Endothelial cell of umbilical vein (primary cell): ENCODE measurements around the gene ZNF697. TPM values are rescaled to one million over a fixed set of nuclear protein-coding genes. Genes with fewer than 3 reads are reported as not detected.

Experiments used
- BruUV-seq: library from RNA; stranded (reverse); fragments of 400-500 nt; replicated peaks from 2 replicates; lab custom pipeline; 2021; lab: Mats Ljungman, UMichigan
- CTCF ChIA-PET: fragments of 300-600, 350-600 bp; sonication (Branson Sonifier 250); formaldehyde crosslinking; loops from one replicate; lab custom pipeline; 2021; ENCODE audit warnings: antibody characterized with exemption, inconsistent platforms; lab: Charles Lee
- POLR2A ChIA-PET: fragments of 300-600, 350-600 bp; sonication (Branson Sonifier 250); formaldehyde crosslinking; loops from one replicate; lab custom pipeline; 2021; ENCODE audit warnings: antibody characterized with exemption, inconsistent platforms; lab: Charles Lee
- DNase-seq: peaks from one replicate; pipeline ENCODE4 v3.0.0-alpha.2; 2011; ENCODE audit warnings: low read depth, low spot score
- FAIRE-seq: peaks from 2 replicates; lab custom pipeline; 2011; peaks lifted over from hg19 to GRCh38; lab: Jason Lieb, UNC
- H2AFZ ChIP-seq: 2 replicates; pipeline ENCODE4 v1.6.0; 2012; ENCODE audit warnings: low read depth, low read length, control low read depth, inconsistent platforms
- H3K27ac ChIP-seq: 2 replicates; pipeline ENCODE4 v1.5.1; 2011; ENCODE audit warnings: low read depth, mild to moderate bottlenecking, control low read depth, low read length, moderate library complexity; ENCODE audit not compliant: insufficient read depth
- H3K27me3 ChIP-seq, 2 experiments: 2 replicates each; pipeline versions ENCODE4 v1.6.0 to v1.6.1; 2011; ENCODE audit warnings: low read length in 2 of 2, mixed read lengths in 1 of 2; ENCODE audit not compliant: control insufficient read depth in 2 of 2, insufficient read depth in 2 of 2
- H3K36me3 ChIP-seq, 2 experiments: 2 replicates in 1 of 2; 3 replicates in 1 of 2; pipeline ENCODE4 v1.5.1; 2011; ENCODE audit warnings: low read length in 2 of 2, mild to moderate bottlenecking in 1 of 2, moderate library complexity in 1 of 2; ENCODE audit not compliant: control insufficient read depth in 2 of 2, insufficient read depth in 2 of 2; ENCODE audit errors: extremely low read depth in 1 of 2
- H3K4me1 ChIP-seq: 3 replicates; pipeline ENCODE4 v1.5.1; 2011; ENCODE audit warnings: mild to moderate bottlenecking, low read length; ENCODE audit not compliant: control insufficient read depth, insufficient read depth; ENCODE audit errors: extremely low read depth
- H3K4me2 ChIP-seq: 2 replicates; pipeline ENCODE4 v1.6.1; 2011; ENCODE audit warnings: low read length, control low read depth, mixed read lengths; ENCODE audit not compliant: insufficient read depth
- H3K4me3 ChIP-seq, 3 experiments: fragments of 200-600 bp in 1 of 3; sonication (generic), shearing (Covaris generic) in 1 of 3; replicated peaks in 1 of 3; 2 replicates each; pipeline ENCODE4 v1.5.1; 2011 to 2016; ENCODE audit warnings: control low read depth in 3 of 3, low read length in 3 of 3, mild to moderate bottlenecking in 2 of 3, inconsistent platforms in 1 of 3, low read depth in 1 of 3, moderate library complexity in 1 of 3; ENCODE audit not compliant: insufficient read depth in 1 of 3
- H3K79me2 ChIP-seq: 2 replicates; pipeline ENCODE4 v1.6.0; 2012; ENCODE audit warnings: low read length, inconsistent platforms; ENCODE audit not compliant: control insufficient read depth, insufficient read depth
- H3K9ac ChIP-seq: replicated peaks from 2 replicates; pipeline ENCODE3; 2011; ENCODE audit warnings: low read length, control low read depth; ENCODE audit not compliant: insufficient read depth; ENCODE audit errors: extremely low read depth
- H3K9me1 ChIP-seq: replicated peaks from 3 replicates; pipeline ENCODE4 v1.6.0; 2011; ENCODE audit warnings: mild to moderate bottlenecking, low read length; ENCODE audit not compliant: control insufficient read depth, insufficient read depth; ENCODE audit errors: extremely low read depth
- H3K9me3 ChIP-seq: replicated peaks from 2 replicates; pipeline ENCODE4 v1.5.1; 2012; ENCODE audit warnings: low read length, inconsistent platforms; ENCODE audit not compliant: control insufficient read depth, insufficient read depth
- H4K20me1 ChIP-seq: replicated peaks from 2 replicates; pipeline ENCODE3; 2011; ENCODE audit warnings: mild to moderate bottlenecking, low read length; ENCODE audit not compliant: control insufficient read depth, insufficient read depth; ENCODE audit errors: extremely low read depth
- EZH2 ChIP-seq: IDR thresholded peaks from 2 replicates; pipeline ENCODE4 v1.6.1; 2012; ENCODE audit warnings: borderline replicate concordance, low read depth, mild to moderate bottlenecking, moderate library complexity, low read length, inconsistent platforms; ENCODE audit not compliant: severe bottlenecking
- FOS ChIP-seq: IDR thresholded peaks from 2 replicates; pipeline ENCODE4 v1.6.1; 2011; ENCODE audit warnings: mild to moderate bottlenecking, low read length, moderate library complexity, borderline replicate concordance; ENCODE audit not compliant: insufficient read depth
- GATA2 ChIP-seq: IDR thresholded peaks from 2 replicates; pipeline ENCODE4 v1.7.0; 2011; ENCODE audit warnings: low read depth, mild to moderate bottlenecking, moderate library complexity, mixed read lengths, low read length; ENCODE audit not compliant: insufficient read length, insufficient read depth
- JUN ChIP-seq: IDR thresholded peaks from 2 replicates; pipeline ENCODE4 v1.6.1; 2011; ENCODE audit warnings: borderline replicate concordance, low read depth; ENCODE audit not compliant: insufficient read length, insufficient read depth
- MYC ChIP-seq: IDR thresholded peaks from one replicate; pipeline ENCODE4 v1.6.1; 2011; ENCODE audit warnings: mild to moderate bottlenecking, low read depth, low read length
- POLR2A ChIP-seq: IDR thresholded peaks from 2 replicates; pipeline ENCODE4 v1.6.1; 2012; ENCODE audit warnings: low read depth, mild to moderate bottlenecking, control low read depth, low read length
- POLR2AphosphoS5 ChIP-seq: IDR thresholded peaks from 2 replicates; pipeline ENCODE4 v1.6.1; 2012; ENCODE audit warnings: low read depth, mild to moderate bottlenecking, control low read depth, low read length, moderate library complexity; ENCODE audit not compliant: insufficient read depth
- dilution Hi-C: fragments of 300-500 bp; cut with MboI; formaldehyde crosslinking; loops from one replicate; pipeline ENCODE4 v1.15.0; 2019; ENCODE audit warnings: low sequenced_read_pairs; ENCODE audit not compliant: extremely low pct_ligation_motif_present
- intact Hi-C: fragments of 100-400 bp; cut with micrococcal nuclease; formaldehyde crosslinking; loops from one replicate; pipeline ENCODE4 v1.10.0; 2022
- polyA plus RNA-seq, 4 experiments: library from polyadenylated mRNA; depleted of rRNA in 3 of 4; stranded (reverse) in 3 of 4; unstranded in 1 of 4; fragments of >200 nt; gene quantifications; 2 replicates each; pipeline versions ENCODE4 v1.2.1 to v1.2.3, GENCODE V29; 2011 to 2012; ENCODE audit warnings: missing spikeins in 1 of 4
- total RNA-seq: library from RNA; stranded (reverse); gene quantifications from 2 replicates; pipeline ENCODE4 v1.2.3, GENCODE V29; 2021
- TF ChIP-seq, protein P1 (sequence below), 2 donors: IDR thresholded peaks; 1 replicate in 1 of 2; 2 replicates in 1 of 2; pipeline ENCODE4 v1.5.1; 2011; ENCODE audit warnings: low read length in 2 of 2, mild to moderate bottlenecking in 2 of 2, moderate library complexity in 2 of 2, control low read depth in 1 of 2, inconsistent platforms in 1 of 2, low read depth in 1 of 2; ENCODE audit not compliant: insufficient read depth in 1 of 2; ENCODE audit errors: extremely low read depth in 1 of 2
- TF ChIP-seq, protein P2 (sequence below): IDR thresholded peaks from 2 replicates; pipeline ENCODE4 v1.6.1; 2011; ENCODE audit not compliant: insufficient read depth, insufficient read length

ZNF697 gene
- total and polyA plus RNA-seq, 2 donors (not counting 3 experiments of a cell fraction or from before 2014, with no cell fraction given) = 6.2 to 14.1 TPM

GRCh38 chr1:119664067-119664466, 16.0 kb upstream of the ZNF697 start:
- dilution Hi-C loops = no loop called here
- Histone ChIP-seq H3K4me3 (no peak overlapping the region), H4K20me1 (no peaks in the 10 kb centered on the region), H2AFZ (no peak overlapping the region), H3K9me3 (no peaks in the 10 kb centered on the region), H3K4me2 (no peak overlapping the region), H3K9ac (no peak overlapping the region), H3K27me3 (no peaks in the 10 kb centered on the region), H3K27ac (no peak overlapping the region), H3K36me3 (no peaks in the 10 kb centered on the region), H3K4me1 (no peaks in the 10 kb centered on the region), H3K9me1 (no peaks in the 10 kb centered on the region), H3K79me2 (no peaks in the 10 kb centered on the region)
- DNase-seq (no peak), FAIRE-seq (no peak)
- intact Hi-C loops = no loop called here
- TF ChIP-seq, protein P1, sequence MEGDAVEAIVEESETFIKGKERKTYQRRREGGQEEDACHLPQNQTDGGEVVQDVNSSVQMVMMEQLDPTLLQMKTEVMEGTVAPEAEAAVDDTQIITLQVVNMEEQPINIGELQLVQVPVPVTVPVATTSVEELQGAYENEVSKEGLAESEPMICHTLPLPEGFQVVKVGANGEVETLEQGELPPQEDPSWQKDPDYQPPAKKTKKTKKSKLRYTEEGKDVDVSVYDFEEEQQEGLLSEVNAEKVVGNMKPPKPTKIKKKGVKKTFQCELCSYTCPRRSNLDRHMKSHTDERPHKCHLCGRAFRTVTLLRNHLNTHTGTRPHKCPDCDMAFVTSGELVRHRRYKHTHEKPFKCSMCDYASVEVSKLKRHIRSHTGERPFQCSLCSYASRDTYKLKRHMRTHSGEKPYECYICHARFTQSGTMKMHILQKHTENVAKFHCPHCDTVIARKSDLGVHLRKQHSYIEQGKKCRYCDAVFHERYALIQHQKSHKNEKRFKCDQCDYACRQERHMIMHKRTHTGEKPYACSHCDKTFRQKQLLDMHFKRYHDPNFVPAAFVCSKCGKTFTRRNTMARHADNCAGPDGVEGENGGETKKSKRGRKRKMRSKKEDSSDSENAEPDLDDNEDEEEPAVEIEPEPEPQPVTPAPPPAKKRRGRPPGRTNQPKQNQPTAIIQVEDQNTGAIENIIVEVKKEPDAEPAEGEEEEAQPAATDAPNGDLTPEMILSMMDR (IDR thresholded peaks at IDR 0.05; ENCODE audit: extremely low read depth in 1 of 2, insufficient read depth in 1 of 2, low read depth in 1 of 2, low read length in 2 of 2) = no peak
- no peak for TF ChIP-seq GATA2
- no peak for TF ChIP-seq JUN
- TF ChIP-seq POLR2A = no peak
- no peak for TF ChIP-seq POLR2AphosphoS5
- no peak for TF ChIP-seq MYC
- TF ChIP-seq, protein P2, sequence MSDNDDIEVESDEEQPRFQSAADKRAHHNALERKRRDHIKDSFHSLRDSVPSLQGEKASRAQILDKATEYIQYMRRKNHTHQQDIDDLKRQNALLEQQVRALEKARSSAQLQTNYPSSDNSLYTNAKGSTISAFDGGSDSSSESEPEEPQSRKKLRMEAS = no peak
- no peak for TF ChIP-seq EZH2
- no peak for TF ChIP-seq FOS
- POLR2A ChIA-PET = no interaction called here
- BruUV-seq = no TSS peak
- CTCF ChIA-PET = interaction anchor here (0.8 to 3.4 kb wide), 10 partner anchors 8 to 54 kb away, joined by 3 to 40 read pairs (median 10); partner anchors contain the start of gene ZNF697
